HPDE6-E6E7 (cell line): Measurements from ENCODE around the gene CDH18.
A peak's percentile ranks its signal among the peaks of the same experiment; 100 is the strongest.
"Not testable (repeated sequence)": the region's sequence is repeated elsewhere in the genome, so short reads cannot be mapped to it uniquely, and the experiment has no call there.

Source experiments
- DNase-seq: peaks from one replicate; pipeline ENCODE4 v3.0.0; 2011; ENCODE audit warnings: missing footprints; ENCODE audit errors: extremely low spot score

The CDH18 gene

DNA sequence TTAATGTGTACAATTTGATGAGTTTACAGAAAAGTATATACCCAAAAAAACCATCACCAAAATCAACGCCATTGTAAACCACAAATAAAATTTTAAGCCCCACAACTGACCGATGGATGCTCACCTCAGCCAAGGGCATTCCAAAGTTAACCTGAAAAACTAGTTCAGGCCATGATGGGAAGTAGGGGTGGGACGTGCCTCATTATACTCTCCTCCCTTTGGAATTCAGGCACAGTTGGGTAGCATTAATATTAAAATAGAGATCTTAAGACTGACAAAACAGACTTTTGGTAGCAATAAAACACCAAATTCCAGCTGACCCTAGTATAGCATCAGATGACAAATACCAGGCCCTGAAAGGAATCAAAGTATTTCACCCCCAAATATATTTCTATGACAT, 129.0 kb downstream of the CDH18 start:
- DNase-seq, result no peak

DNA sequence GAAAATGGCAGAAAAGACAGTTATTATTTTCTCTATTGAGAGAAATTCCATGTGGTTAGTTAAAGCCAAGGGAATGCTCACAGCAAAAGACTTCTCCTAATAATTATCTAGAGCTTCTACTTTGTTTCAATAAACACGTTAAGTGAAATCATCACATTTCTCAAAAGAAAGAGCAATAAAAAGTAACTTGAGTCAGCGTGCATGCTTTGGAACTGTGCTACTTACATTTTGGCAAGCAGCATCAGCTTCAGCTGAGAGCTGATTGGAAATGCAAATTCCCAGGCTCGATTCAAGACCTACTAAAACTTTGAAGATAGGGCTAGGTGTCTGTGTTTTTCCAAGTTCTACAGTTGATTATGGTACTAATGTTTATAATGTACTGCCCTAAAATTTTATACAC, 132.1 kb downstream of the CDH18 start:
- DNase-seq, result no peak

DNA sequence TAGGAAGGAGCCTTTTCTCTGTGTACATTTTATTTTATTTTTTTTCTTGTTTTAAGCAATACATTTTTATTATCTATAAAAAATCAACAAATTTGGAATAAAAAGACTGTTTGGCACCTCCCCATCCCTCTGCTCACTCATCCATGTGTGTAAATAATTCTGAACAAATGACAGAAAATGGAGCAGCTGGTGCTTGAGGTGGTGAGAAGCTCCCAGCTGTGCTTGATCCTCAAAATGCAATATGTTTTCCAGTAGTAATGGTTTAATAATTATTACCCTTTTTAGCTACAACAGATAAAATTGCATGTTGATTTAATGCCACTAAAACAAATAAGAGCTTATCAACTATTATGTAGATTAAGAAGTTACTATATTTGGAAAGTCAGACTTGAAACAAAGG, 132.5 kb downstream of the CDH18 start:
- DNase-seq, result no peak

DNA sequence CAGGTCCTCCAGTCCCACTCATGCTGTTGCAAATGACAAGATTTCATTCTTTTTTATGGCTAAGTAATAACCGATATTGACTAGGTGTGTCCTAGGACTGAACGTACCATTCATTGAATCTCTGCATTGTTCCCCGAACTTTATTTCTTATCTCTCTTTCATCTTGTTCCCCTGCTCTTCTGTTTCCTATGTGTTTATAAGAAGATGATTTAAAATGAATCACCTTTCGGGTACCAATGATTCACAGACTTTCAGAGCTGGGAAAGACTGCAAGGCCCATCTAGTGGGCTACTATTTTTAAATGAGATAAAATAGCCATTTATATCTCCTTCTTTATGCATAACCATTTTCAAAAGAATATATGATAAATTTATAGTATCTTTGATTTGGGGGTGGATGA, 133.0 kb downstream of the CDH18 start:
- no peak for DNase-seq

DNA sequence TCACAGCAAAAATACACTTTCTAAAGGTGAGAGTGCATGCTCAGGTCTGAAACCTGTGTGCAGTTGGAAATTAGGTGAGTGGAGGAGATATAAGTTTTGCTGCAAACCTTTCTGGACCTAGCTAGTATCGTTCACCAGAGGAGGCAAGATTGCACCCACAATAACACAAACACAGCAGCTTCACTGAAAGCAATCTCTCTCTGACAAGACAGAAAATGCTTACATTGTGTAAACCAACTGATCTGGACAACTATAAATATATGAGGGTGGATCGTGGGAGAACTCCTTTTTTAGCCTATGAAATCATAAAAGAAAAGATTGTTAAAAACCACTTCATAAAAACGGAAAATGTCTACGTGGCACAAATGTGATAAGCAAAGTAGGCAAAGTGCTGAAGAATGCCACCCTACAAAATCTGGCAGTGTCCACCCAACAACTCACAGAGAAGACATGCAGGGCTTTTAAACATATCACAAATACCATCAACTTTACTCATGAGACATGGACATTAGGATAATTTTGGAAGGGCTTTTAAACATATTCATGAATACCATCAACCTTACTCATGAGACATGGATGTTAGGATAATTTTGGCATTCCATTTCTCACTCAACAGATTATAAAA, 134.3 kb downstream of the CDH18 start:
- no peak for DNase-seq

DNA sequence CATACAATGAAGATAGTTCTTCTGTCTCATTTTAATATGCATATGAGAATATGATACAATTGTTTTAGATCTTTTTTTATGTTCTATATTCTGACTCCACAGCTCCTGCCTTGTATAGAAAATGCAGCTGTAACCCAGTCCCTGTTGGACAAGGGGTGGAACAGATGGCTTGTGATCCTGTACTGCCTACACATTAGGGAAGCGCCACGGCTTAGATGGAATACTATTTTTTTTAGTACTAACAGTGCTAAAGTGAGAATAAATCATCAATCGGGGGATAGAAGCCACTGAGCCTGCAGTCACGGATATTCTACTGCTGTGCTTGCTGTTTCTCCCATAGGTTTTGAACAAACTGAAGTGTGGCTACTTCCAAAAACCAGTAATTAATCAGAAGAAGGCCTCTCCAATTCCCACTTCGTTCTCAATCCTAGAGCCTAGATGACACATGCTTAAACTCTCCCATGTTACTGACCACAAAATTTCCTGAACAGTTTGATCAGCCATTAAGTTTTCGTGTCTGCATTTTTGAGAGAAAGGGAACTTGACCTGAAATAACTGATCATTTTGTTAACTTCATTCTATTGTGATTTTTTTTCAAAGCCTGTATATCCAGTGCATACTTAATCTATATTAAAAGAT, 150.3 kb downstream of the CDH18 start:
- no peak for DNase-seq

DNA sequence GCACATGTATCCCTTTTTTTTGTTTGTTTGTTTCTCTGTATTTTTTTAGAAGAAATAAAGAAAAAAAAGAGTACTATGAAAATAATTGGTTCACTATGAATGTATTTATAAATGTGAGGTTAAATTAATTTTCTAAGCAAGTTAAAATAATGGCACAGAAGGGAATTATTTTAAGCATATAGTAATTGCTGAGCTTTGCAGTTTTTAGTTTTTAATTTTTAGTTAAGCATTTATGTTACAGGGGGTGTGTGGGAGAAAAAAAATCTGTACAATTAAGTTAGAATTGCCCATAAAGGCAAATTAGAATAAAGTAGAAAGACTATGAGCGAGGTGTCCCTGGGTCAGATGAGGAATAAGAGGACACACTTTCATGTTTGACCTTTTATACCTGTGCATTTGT, 152.6 kb downstream of the CDH18 start:
- no peak for DNase-seq

DNA sequence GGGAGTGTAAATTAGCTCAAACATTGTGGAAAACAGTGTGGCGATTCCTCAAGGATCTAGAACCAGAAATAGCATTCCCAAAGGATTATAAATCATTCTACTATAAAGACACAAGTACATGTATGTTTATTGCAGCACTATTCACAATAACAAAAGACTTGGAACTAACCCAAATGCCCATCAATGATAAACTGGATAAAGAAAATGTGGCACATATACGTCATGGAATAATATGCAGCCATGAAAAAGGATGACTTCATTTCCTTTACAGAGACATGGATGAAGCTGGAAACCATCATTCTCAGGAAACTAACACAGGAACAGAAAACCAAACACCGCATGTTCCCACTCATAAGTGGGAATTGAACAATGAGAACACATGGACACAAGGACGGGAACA, 175.3 kb downstream of the CDH18 start:
- DNase-seq, result not testable (repeated sequence)

DNA sequence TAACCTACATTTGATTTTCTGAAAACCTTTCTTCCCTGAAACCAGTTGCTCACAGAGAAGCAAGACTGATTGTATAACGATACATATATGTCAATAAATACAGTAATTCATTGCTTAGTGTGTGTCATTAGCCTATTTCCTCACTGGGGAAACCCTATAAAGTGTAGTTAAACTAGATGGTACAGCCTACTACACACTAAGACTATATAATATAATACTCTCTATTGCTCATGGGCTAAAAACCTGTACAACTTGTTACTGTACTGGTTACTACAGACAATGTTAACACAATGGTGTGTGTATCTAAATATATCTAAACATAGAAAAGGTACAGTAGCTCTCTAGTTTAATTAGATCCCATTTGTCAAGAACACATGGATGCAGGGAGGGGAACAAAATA, 181.2 kb downstream of the CDH18 start:
- no peak for DNase-seq

DNA sequence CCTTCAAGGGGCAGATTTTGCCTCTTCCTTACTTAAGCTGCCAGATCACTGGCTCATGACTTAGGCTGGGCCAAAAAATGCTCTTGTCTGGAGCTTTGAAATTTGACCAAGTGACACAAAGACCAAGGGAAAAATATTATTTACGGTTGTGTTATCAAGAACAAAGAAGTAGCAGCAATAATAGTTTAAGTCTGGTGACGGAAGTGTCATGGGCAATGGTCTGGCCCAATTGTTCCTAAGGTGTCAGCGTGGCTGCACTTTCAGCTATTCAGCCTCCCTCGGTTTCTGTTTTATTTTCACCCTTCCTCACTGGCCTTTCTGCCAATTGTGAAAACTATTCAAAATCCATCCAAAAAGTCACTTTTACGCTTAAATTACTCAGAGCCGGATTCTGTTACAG, 185.3 kb downstream of the CDH18 start:
- DNase-seq, result no peak

DNA sequence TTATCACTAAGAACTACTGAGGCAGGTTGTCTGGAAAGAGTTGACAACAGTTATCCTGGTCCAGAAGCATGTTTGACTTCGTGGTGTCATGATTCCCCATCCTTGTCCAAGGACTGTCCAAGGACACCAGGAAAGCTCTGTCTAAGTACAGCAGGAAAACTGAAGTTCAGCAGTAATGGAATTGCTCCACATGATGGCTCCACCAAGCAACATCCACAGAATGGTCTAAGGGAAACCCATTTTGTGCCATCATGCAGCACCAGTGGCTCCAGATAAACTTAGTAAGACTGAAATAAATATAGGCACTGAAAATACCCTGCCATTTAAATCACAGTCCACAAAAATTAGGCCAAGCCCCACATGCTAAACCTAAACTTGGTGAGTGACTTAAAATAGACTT, 192.8 kb downstream of the CDH18 start:
- DNase-seq, result peak; percentile 9

DNA sequence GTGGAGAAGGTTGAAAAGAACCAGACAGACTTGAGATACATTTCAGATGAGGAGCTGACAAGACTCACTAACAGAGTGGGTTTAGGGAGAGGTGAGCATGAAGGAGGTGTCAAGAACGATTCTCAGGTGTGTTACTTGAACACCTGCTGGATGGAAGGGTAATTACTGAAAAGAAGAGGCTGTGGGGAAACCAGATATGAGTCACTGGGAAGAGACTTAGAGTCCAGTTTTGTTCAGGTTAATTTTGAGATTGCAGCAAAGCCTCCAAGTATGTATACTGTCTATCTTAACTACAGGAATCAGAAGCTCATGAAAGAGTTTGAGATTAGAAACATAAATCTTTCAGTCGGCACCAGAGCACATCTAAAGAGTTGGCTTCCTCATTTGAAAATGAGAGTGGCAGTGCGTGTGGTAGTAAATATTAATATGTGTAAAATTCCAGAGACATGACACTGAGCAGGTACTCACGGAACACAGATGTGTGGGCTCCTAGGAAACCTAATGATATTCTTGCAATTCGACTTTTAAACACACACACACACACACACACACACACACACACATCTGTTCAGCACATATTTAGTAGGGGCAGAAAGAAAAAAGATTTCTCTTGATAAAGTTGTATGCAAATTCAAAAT, 197.1 kb downstream of the CDH18 start:
- DNase-seq, result peak; percentile 3

DNA sequence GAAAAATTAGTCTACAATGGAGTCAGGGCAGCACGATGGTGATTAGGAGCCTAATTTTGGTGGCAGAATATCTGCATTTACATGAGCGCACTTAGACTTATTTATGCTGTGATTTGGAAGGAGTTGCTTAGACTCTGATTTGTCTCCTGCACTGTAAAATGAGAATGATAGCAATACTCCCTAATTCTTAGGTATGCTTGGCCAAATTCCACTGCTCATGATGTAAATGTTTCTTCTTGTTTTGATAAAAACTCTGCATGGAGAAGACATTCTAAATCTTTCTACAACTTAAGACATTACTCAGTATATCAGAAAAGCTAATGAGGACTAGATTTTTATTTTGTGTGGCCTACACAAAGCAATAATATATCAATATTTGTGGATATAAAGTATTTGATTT, 205.4 kb downstream of the CDH18 start:
- DNase-seq, result no peak

DNA sequence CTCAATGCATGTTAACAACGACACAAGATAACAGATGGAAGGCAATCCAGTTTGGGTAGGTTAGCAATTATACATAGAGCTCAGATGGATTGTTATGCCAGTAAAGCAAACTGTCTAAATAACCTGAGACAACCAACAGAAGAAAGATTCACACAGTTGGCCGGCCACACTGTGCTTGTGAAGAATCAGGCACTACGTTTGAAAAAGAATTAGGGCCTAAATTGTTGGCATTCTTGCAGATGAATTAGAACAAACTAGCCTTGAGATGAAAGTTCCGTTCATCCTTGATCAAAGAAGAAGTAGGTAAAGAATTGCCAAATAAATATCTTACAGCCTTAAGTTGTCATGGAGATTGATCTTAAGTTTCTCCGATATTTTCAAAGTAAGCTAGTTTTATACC, 210.6 kb downstream of the CDH18 start:
- DNase-seq, result no peak

DNA sequence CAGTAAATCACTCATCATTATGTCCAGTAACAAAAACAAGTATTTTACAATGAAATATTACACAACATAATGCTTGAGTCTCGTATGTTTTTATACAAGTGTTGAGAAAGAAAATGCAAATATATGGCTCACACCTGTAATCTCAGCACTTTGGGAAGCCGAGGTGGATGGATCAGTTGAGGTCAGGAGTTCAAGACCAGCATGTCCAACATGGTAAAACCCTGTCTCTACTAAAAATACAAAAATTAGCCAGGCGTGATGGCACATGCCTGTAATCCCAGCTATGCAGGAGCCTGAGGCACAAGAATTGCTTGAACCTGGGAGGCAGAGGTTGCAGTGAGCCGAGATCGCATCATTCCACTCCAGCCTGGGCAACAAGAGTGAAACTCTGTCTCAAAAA, 211.1 kb downstream of the CDH18 start:
- not testable (repeated sequence) for DNase-seq

DNA sequence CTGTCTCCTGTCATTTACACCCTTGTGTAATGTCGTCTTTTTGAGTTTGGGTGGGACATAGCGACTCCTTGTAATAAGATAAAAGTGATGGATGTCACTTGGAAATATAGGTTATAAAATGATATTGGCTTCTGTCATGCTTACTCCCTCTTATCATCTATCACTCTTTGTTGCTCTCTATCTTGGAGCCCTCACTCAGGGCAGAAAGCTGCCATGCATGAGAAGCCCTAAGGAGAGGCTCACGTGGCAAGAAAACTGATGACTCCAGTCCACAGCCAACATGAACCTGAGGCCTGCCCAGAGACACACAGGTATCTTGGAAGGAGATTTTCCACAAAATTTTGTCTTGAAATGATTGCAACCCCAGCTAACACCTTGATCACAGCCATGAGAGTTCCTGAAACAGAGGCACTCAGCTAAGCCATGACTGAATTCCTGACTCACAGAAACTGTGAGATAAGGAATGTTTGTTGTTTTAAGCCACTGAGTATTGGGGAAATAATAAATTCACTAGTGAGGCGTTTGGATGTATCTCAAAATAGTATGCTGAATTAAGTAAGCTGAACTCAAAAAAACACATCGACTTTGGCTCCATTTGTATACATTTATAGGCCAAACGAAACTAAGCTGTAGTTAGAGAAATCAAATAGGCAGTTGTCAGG, 216.7 kb downstream of the CDH18 start:
- no peak for DNase-seq

DNA sequence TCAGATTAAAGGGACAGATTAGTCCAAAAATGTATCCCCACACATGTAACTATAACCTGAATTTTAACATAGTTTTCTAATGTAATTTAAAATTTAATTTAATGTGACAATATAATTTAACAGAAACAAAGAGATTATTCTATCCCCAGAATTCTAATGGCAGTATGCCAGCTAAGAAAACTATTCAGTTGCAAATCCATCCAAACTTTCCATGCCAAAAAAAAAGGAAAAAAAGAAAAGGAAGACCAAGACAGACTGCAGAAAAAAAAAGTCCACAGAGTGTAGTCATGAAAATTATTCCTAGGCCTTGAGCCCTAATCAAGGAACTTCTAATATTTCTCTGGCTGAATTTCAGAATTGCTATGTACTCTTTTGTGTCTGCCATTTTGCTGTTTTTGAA, 217.6 kb downstream of the CDH18 start:
- no peak for DNase-seq

DNA sequence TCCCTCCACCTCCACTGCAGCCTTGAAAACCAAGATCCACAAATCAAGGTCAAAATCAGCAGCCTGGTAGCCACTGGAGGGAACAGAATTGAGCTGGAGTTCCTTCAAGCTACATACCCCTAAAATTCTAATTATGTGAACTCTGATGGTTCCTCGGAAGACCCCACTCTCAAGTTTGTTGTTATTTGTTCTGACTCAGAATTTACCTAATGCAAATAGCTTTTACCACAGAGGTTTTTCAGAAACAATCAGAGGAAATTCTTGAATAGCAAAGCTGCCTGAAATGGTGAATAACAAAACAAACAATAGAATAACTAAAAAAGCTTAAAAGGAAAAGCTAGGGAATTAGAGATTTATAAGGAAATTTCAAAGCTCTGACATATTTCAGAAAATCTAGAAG, 220.0 kb downstream of the CDH18 start:
- no peak for DNase-seq

DNA sequence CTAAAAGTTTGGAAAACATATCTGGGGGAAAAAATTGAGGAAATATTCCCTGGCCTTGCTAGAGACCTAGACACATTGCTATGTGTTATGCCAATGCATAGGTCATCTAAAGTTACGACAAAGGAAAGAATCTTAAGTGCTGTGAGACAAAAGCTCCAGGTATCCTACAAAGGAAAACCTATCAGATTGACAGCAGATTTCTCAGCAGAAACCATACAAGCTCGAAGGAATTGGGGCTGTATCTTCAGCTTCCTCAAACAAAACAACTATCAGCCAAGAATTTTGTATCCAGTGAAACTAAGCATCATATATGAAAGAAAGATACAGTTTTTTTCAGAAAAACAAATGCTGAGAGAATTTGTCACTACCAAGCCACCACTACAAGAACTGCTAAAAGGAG, 234.4 kb downstream of the CDH18 start:
- DNase-seq, result no peak

DNA sequence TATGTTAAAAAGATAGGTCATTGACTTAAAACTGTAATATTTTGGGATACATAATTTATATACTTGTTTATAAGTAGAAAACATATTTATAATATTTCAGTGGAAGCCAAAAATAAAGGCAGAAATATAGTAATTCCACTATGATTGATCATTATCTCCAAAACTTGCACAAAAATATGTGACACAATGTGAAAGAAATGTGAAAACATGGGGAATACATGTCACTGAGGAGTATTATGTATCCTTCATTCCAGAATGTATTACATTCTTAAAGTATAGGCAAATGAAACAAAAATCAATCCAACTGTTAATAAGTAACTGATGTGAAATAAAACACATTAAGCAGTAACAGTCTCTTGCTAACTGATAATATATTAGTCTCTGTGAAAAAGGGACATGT, 236.7 kb downstream of the CDH18 start:
- no peak for DNase-seq

DNA sequence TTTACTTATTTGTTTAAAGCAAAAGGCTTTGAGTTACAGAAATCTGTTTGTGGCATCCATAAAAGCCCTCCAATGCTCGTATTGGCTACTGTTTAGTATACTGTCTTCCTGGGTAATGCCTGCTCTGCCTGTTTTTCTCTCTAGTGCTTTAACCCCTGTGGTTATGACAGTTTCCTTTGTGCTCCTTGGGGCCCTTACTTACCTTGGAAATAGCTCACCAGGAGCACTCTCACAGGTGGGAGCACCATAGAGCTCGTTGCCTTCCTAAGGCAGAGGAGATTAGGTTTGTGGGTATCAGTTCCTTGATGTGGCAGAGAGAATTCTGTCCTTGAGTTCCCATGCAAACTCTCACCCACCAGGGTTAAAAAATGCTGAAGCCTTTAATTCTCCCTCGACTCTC, 242.8 kb downstream of the CDH18 start:
- no peak for DNase-seq

DNA sequence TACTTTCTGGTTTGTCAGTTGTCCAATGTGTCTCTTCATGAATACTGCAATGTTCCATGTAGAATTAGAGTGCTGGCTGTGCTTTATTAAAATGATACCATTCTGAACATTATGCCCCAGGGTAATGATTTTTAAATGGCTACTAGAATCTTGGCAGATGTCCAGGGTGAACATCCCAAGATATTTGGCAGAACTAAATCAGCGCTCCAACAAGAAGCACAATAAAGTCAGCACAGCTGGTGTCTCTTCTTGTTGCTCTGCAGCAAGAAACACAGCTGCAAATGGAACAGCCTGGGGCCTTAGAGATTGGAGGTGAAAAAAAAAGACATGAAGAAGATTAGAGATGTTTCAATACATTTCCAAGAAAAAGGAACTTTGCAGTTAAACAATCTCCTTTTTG, 248.3 kb downstream of the CDH18 start:
- no peak for DNase-seq

DNA sequence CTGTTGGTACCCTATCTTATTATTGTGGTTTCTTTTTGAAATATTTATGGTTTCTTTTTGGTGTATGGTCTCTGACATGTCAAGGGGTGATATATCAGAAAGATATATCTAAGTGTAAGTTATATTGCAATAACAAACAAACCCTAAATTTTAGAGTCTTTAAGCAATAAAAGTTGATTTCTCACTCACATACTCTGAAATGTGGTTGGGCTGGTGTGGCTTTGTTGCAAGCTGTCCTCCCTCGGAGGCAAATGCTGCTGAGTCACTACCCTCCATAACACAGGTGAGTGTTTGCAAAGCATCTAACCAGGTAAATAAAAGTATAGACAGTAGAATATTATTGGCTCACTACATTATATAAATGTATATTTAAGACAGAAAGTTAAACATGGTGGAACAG, 253.2 kb downstream of the CDH18 start:
- DNase-seq, result peak; percentile 17
